GM04504 (cell line): ENCODE data around the gene WDR87.
"Not testable (repeated sequence)": the region's sequence is repeated elsewhere in the genome, so short reads cannot be mapped to it uniquely, and the experiment has no call there.

Experiments used
- DNase-seq: peaks from one replicate; pipeline ENCODE4 v3.0.0-alpha.2; 2012; ENCODE audit warnings: low read depth

The WDR87 gene

DNA sequence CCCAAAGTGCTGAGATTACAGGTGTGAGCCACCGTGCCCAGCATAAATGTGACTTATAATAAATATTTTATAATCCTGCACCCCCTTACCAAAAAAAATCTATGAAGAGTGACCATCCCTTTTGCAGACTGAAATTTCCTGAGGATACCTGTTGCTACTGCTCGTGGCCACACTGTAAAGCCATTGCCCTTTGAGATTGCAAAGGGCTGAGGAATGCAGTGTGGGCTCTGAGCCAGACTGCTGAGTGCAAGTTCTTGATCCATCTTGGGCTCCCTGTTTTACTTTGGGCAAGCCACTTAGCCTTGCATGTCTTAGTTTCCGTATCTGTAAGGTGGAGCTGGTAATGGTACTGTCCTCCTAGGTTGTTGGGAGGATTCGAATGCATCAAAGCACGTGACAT lies 24.0 kb upstream of the WDR87 start:
- DNase-seq, result no peak

DNA sequence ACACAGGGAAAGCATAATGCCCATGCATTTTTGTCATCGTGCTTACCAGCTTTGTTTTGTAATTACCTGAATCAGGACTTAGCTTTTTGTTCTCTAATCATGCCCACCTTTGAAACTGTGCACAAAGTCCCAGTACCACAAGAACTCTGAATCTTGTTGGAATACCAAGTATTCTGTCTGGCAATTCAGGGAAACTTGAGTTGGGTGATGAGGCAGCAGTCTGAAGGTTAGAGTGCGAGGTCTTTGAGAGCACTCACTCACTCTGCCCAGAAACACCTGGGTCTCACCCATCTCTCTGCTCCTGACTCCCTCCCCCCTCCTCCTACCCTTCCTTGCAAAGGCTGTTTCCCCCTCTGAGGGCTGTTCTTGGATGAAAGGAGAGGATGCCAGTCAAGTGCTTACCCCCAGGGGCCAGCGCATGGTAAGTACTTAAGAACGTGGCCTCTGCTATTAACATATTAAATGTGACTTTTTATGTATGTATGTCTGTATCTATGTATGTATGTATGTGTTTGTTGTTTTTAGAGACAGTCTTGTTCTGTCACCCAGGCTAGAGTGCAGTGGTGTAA lies 23.0 kb upstream of the WDR87 start:
- no peak for DNase-seq

DNA sequence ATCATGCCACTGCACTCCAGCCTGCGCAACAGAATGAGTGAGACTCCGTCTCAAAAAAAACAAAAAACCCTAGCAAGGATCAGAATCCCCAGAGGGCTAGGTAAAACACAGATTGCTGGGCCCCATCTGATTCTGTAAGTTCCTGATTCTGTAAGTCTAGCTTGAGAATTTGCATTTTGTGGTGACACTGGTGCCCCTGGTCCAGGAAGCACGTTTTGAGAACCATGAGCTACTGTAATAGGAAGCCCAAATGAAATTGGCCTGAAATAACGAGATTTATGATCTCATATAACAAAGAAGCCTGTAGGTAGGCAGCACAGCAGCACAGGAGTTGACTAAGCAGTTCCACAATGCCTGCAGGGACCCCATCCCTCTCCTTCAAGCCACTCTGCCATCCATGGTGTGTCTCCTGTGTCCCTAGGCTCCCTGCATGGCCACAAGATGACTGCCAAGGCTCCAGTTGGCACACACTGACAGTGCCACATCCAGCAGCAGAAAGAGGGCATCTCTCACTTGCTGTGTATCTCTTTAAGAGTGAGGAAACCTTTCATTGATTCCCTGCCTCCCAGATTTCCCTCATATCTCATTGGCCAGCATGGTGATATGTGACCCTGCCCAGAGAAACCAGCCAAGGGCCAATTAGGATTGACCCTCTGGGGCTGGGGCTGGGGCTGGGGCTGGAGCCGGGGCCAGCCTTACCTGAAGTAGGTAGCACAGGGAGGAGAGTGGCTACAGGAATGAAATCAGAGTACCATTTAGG lies 22.3 kb upstream of the WDR87 start:
- DNase-seq, result no peak

DNA sequence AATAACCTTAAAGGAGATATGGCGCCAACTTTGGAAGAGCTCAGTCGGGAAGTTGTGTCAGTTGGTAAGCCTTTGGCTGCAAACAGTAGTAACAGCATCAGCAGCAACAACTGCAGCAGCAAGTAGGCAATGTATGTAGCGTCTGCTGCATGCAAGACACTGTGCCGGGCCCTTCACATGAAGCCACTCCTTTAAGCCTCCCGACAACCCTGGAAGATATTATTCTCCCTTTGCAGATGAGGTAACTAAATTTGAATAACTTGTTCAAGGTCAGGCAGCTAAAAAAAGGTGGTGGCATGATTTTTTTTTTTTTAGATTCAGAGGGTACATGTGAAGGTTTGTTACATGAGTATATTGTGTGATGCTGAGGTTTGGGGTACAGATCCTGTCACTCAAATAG lies 20.3 kb upstream of the WDR87 start:
- DNase-seq, result no peak

DNA sequence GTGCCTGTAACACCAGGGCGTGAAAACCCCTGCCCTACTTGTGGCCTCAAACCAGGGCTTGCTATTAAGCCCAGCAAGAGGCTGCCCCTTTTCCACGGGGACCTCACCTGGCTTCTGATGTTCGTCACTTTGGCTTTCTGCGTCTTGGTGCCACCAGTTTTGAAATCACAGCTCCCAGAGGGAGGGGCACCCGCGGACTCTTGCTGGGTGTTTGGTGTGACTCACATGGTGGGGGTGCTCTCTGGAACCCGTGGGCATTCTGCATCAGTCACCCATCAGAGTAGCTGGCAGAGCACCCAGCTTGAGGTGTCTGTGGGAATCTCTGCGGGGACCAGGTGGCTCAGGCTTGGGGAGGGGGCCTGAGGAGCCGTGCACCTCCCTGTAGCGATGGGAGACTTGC lies 19.9 kb upstream of the WDR87 start:
- no peak for DNase-seq

DNA sequence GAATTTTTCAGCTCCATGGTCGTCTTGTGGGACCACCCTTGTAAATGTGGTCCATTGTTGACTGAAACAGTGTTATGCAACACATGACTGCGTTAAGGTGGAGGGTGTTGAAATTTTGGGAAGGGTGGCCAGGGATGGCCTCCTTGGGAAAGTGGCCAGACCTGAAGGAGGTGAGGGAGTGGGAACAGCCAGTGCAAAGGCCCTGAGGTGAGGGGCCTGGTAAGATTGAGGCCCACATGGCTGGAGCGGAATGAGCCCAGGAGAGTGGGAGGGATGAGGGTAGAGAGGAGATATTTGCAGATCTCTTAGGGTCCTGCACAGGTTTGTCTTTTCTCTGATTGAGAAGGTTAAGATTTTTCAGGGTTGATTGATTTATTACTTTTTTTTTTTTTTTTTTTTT lies 18.8 kb upstream of the WDR87 start:
- DNase-seq, result no peak

DNA sequence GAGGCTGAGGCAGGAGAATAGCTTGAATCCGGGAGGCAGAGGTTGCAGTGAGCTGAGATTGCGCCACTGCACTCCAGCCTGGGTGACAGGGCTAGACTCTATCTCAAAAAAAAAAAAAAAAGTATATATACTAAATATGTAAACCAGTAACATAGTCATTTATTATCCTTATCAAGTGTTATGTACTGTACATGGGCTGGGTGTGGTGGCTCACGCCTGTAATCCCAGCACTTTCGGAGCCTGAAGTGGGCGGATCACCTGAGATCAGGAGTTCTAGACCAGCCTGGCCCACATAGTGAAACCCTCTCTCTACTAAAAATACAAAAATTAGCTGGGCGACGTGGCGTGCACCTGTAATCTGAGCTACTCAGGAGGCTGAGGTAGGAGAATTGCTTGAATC lies 18.2 kb upstream of the WDR87 start:
- not testable (repeated sequence) for DNase-seq

DNA sequence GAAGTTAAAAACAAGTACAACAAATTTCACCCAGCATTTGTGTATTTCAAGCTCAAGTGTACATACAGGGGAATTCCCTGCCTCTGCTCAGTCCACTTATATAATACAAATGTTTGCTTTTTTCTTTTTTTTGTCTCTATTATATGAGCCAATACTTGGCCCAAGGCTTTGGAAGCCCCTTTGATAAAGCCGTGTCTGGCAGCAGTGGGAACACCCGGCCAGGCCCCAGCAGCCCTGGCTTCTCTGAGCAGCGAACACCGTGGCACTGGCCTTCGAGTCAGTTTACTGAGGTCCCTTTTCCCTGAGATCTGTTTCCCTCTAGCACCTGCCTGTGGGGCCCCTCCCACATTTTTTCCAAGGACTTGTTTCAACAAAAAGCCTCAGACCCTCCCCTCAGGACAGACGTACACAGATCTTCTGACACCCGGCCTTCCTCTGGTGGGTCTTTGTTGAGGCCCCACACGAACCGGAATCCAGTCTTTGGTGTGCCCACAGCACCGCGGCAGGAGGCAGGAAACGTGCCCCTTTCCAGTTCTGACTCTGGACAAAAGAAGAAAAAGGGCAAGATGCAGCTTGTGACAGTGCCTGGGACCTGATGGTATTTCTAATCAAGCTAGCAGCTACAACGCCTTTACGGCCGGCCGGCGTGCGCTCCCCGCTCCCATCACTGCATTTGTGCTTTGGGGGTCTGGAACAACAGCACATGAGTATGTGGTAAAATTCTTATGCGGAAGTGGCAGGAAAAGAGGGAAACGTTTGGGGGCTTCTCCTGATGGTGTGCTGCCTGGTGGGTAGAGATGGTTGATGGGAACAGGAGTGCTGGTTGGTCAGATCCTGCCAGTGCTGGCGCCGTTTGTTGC lies 14.4 kb upstream of the WDR87 start:
- no peak for DNase-seq

DNA sequence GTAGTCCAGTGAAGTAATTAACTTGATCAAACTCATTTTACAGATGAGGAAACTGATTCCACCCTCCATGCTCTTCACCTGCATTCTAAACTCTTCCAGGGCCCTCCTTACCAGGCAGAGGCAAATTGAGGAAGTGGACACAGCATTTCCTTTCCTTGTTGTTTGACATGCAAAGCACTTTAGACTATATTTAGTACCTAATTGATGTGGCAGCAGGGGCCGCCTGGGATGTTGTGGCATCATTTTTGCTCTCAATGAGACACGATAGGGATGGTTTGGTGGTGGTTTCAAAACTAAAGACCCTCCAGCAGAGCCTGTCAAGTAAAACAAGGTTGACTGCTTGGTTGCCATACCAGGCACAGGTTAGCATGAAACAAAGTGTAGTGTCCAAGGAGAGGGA lies 8.5 kb upstream of the WDR87 start:
- DNase-seq, result no peak

DNA sequence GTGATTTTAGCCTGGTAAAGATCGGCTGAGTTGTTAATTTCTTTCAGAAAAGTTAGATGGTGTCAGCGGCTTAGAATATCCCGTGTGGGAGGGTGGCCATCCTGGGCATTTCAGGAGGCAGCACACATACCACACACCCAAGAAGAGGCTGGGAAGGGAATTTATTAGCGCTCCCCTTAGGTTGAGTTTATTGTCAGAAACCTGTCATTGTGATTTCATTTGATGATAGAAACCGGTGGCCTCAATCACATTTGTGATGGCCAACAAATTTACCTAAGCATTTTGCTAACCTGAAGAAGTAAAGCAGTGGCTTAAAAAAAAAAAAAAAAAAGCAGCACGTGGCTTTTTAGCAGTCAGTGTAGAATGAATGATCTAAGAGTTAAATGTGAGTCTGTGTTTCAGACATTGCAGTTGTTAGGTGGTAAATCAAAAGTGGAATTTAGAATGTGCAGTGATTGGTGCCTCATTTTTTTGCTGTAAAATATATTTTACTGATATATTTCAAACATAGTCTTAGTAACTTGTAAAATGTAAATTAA lies 3.3 kb upstream of the WDR87 start:
- DNase-seq, result no peak

DNA sequence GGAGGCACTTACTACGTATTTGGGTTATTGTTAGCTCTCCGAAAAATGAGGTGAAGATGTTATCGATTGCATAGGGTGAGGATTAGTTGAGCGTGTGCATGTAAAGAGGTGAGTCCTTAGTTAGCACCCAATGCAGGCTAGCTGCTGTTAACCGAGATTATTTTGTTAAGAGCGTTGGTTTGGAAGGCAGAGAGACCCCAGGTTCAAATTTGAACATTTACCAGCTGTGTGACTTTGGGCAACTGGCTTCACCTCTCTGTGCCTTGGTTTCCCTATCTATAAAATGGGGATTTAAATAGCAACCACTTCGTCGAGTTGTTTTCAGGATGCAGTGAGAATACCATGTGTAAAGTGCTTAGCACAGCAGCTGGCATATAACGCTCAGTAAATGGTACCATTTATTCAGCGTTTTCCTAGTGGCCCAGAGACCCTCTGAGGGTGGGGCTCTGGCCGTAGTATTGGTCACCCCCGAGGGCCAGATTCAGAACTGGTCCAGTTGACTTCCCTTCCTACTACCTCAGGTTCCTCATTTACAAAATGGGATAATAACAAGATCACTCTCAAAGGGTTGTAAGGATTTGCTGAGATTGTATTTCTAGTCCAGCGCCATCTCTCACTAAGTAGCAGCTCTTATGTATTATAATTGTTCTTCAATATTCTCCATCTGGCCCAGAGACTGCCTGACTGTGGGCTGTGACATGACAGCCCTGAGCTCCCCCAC lies 1.5 kb upstream of the WDR87 start:
- no peak for DNase-seq

DNA sequence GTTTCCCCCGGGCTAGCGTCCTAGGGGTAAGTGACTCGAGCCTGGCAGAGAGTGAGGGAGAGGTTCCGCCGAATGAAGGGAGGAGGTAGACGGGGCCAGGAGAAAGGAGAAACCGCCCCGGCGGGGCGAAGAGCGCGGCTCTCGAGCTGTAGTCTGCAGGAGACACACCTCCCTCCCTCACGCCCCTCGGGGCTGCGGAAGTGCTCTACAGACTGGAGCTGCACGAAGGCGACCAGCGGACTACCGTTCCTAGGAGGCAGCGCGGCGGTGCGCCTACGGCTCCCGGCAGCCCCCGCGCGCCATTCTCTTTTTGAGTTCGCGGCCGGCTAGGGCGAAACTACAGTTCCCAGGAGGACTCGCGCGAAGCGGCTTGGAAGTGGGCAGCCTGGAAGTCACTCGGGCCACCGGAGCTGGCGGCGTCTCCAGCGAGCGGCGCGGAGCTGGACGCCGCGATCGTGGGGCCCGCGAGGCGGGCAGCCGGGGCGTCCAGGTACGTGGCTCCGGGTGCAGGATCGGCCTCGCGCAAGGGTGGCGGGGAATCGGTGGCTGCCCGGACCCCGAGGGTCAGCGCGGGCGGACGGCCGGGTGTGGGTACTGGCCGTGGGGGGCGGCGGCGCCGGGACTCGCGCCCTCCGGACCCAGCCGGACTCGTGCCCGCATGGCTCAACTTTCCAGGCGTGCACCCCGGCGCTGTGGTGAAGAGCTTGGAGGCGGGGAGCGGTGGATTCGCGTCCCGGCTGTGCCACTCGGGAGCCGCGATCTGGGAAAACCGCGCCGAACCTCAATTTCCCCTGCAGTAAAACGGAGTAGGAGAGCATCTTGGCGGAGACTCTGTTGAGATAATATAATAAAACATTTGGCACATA lies 708 bp upstream of the WDR87 start, which contains the start of gene SIPA1L3:
Gene SIPA1L3 (plus strand): TSS at position 340 of the 866 bp plus-strand sequence. CDS start 174,358 bp downstream, outside the sequence.
- DNase-seq, result peak; percentile 92

DNA sequence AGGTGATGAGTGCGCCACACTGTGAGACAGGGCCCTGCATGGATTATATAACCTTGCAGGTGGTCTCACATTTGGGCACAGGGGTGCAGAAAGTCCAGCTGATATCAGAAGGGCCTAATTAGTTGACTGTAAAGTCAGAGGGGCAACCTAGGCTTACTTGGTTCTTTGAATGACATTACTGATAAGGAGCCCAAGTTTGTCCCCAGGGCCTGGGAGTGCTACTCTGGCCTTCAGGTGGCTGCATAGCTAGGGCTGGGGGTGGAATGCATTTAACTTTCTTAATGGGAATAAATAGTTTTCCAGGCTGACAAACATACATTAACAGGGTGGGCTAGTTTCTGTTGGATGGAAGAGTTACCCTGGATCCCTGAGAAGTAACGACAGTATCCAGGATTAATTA lies 3.3 kb downstream of the WDR87 start:
- no peak for DNase-seq

DNA sequence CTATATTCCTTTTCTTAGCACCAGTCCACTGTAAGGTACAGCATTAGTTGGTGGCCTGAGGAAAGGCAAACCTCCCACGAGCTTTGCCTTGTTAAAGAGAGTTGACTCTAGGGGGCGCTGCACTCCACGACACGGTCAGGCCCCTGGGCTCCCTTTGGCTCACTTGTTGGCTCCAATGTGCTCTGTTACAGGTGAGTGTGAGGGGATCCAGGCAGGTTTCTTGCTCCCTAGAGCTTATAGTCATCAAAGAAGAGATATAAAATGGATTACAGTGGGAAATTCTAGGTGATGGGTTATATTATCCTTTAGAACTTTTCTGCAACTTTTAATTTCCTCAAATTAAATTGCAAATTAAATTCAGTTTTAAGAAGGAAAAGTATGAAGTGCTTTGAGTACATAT lies 3.7 kb downstream of the WDR87 start:
- DNase-seq, result peak; percentile 42

DNA sequence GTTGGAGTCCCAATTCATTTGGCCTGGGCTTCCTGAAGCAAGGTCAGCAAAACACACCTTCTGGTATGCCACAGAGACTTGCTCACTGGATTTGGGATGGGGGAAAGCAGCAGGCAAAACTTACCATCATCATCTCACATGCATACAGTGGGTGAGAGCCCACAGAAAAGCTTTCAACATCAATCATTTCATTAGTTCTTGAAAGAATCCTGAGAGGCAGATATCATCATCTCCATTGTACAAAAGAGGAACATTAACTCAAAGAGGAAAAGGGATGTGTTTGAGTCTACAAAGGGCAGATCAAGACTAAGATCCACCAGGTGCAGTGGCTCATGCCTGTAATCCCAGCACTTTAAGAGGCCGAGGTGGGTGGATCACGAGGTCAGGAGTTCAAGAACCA lies 6.4 kb downstream of the WDR87 start:
- no peak for DNase-seq

DNA sequence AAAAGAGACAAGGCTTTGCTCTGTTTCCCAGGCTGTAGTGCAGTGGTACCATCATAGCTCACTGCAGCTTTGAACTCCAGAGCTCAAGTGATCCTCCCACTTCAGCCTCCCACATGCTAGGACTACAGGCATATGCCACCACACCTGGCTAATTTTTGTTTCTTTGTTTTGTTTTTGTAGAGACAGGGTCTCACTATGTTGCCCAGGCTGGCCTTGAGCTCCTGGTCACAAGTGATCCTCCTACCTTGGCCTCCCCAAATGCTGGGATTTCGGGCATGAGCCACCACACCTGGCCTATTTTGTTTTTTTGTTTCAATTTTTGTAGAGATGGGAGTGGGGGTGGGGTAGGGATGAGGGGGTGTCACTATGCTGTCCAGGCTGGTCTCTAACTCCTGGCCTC lies 6.9 kb downstream of the WDR87 start:
- no peak for DNase-seq

DNA sequence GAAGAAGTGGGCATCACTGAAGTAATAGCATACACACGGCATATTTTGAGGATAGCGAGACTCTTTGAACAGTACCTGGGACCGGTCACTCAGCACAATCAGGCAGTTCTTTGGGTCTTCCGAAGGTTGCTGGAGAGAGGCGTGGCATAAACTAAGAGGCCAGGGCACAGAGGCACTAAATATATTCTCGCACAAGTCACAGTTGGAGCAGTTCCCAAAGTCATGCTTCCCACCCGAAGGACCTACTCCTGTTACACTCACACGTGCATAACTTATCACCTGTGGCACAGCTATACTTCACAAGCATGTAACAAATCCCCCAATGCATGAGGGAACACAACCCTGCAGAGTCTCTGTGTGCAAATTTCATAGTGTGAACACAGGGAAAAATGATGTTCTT lies 10.2 kb downstream of the WDR87 start:
- no peak for DNase-seq

DNA sequence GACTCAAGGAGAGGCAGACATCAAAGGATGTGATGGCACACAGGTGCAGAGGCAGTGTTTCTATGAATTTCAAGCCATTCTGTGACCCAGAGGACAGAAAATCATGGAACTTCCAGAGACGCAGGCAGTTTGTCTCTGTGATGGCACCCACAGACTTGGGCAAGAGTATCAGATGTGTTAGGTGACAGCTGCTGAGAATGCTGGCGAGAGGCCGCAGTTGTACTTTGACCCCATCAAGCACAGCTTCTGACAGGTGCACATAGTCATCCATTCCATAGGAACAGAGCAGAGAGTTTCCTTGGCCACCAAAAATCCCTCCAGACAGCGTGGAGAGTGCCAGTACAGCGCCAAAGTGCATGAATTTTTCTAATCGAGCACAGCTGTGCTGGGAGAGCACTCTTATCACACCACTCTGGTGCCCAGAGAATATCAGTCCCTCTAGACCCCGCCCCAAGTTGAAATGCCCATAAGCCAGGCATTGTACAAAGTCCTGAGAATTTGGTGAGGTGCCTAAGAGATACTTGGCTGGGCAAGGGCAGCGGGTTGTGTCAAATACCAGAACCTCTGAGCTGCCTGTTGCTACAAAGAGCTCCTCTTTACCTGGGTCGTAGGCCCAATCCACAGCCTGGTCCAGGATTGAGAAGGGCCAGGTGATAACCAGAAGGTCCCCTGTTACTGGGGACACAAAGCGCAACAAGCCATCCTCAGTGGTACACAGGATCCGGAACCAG lies 12.4 kb downstream of the WDR87 start:
- DNase-seq, result no peak

DNA sequence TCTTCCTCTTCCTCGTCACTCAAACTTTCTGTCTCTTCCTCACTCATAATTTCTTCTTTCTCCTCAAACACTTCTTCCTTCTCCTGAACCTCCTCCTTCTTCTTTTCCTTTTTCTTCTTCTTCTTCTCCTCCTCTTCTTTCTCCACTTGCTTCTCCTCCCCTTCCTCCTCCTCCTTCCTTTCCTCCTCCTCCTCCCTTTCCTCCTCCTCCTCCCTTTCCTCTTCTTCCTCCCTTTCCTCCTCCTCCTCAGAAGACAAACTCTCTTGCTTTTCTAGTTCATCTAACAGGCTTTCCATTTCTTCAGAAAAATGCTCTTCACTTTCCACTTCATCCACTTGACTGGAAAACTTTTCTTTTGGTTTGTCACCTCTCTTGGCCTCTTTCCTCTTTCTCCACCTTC lies 19.8 kb downstream of the WDR87 start:
- DNase-seq, result no peak

DNA sequence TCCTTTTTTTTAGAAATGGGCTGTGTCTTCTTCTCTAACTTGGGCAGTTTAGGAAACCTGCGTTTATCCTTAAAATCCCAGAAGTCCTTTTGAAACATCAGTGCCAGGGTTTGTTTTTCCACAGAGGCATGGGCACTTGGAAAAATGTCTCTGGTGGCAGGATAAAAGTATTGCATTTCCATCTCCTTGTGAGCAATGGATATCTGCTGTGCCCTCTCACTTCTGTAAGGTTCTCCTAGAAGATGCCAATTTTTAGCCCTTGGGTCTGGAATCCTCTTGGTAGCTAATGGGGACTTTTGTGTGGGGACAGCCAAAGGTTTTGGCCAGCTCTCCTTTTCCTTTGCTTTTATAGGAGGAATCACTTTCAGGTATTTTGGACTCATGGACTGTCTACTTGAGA lies 21.0 kb downstream of the WDR87 start:
- no peak for DNase-seq
